Spleen (tissue), 11 donors: ENCODE results near the gene FIZ1. TPM values are rescaled to one million over a fixed set of nuclear protein-coding genes. Genes with fewer than 3 reads are reported as not detected.

Experiments used
- DNase-seq: peaks from one replicate; pipeline ENCODE4 v3.0.0-alpha.2; 2020
- H3K27ac ChIP-seq, 8 donors: fragments of 200-600 bp; sonication (generic) in 7 of 8; 1 replicate in 4 of 8; 2 replicates in 4 of 8; pipeline versions ENCODE4 v1.5.0 to v1.8.0; 2016 to 2021; ENCODE audit warnings: inconsistent platforms in 4 of 8, mild to moderate bottlenecking in 4 of 8, moderate library complexity in 1 of 8
- H3K27me3 ChIP-seq, 7 donors: fragments of 200-600 bp; sonication (generic) in 6 of 7; replicated peaks in 1 of 7; 1 replicate in 4 of 7; 2 replicates in 3 of 7; pipeline versions ENCODE4 v1.5.0 to v1.8.0; 2016 to 2021; ENCODE audit warnings: inconsistent platforms in 3 of 7, mild to moderate bottlenecking in 1 of 7
- H3K36me3 ChIP-seq, 6 donors: fragments of 200-600 bp; sonication (generic) in 5 of 6; 1 replicate in 4 of 6; 2 replicates in 2 of 6; pipeline versions ENCODE4 v1.5.0 to v1.8.0; 2016 to 2021; ENCODE audit warnings: inconsistent platforms in 2 of 6
- H3K4me1 ChIP-seq, 6 donors: fragments of 200-600 bp; sonication (generic) in 5 of 6; 1 replicate in 3 of 6; 2 replicates in 3 of 6; pipeline versions ENCODE4 v1.5.0 to v1.8.0; 2016 to 2021; ENCODE audit warnings: inconsistent platforms in 3 of 6
- H3K4me3 ChIP-seq, 8 donors: fragments of 200-600 bp; sonication (generic) in 7 of 8; 1 replicate in 4 of 8; 2 replicates in 4 of 8; pipeline versions ENCODE4 v1.5.0 to v1.8.0; 2016 to 2021; ENCODE audit warnings: inconsistent platforms in 4 of 8, mild to moderate bottlenecking in 4 of 8, moderate library complexity in 2 of 8
- H3K9me3 ChIP-seq, 8 donors: fragments of 200-600 bp; sonication (generic) in 7 of 8; 1 replicate in 4 of 8; 2 replicates in 4 of 8; pipeline versions ENCODE4 v1.5.0 to v1.8.0; 2016 to 2021; ENCODE audit warnings: inconsistent platforms in 4 of 8
- CTCF ChIP-seq, 11 experiments: fragments of 200-600 bp in 7 of 11; fragments of 450-650 bp in 4 of 11; sonication (generic) in 4 of 11; IDR thresholded peaks in 8 of 11; conservative IDR thresholded peaks in 3 of 11; 1 replicate in 7 of 11; 2 replicates in 4 of 11; pipeline versions ENCODE4 v1.4.0 to v1.8.0; 2016 to 2021; ENCODE audit warnings: antibody characterized with exemption in 11 of 11, inconsistent platforms in 4 of 11, mild to moderate bottlenecking in 1 of 11
- POLR2A ChIP-seq, 3 donors: fragments of 450-650 bp; IDR thresholded peaks; one replicate each; pipeline ENCODE4 v1.5.1; 2017; ENCODE audit warnings: antibody characterized with exemption in 3 of 3, mild to moderate bottlenecking in 1 of 3
- POLR2AphosphoS5 ChIP-seq, 3 donors: sonication (generic); formaldehyde crosslinking; IDR thresholded peaks; one replicate each; pipeline ENCODE4 v1.5.1; 2017; ENCODE audit warnings: antibody characterized with exemption in 3 of 3
- WGBS, 5 donors: extraction: QIAGEN DNeasy Blood & Tissue Kit in 3 of 5; methylation state at CpG; one replicate each; pipeline versions ENCODE4 v1.1.5 to v1.1.7; 2013 to 2018; 5-methylcytosine and 5-hydroxymethylcytosine counted together
- intact Hi-C: fragments of 100-400 bp; cut with DNase I; formaldehyde crosslinking; loops from one replicate; pipeline ENCODE4 v1.15.0; 2023; ENCODE audit warnings: low total_unique reads
- polyA plus RNA-seq, 3 donors: library from polyadenylated mRNA; stranded (reverse); fragments of 200-250 nt; gene quantifications; one replicate each; pipeline ENCODE4 v1.2.1, GENCODE V29; 2013
- total RNA-seq, 7 donors: library from RNA; depleted of rRNA in 3 of 7; stranded (reverse); fragments of >200 nt in 3 of 7; fragmentation: NEBNext Ultra II Directional in 4 of 7; extraction: Animal tissue kit (Norgen Biotek cat#: 25700) in 4 of 7; gene quantifications; one replicate each; pipeline versions ENCODE4 v1.1.0 to v1.2.1, GENCODE V29; 2016 to 2021
- donor health status: healthy with polysubstance abuse.
- donor health status: DM: no; HTN: no; CAD: no; lungs with moderate emphysema.
- donor health status: DM: no; HTN: no; CAD: no.
- donor health status: Bipolar disorder and iron deficiency.
- donor health status: healthy.
- donor health status: DM: no; HTN: no; CAD: no.
- donor health status: DM: yes; HTN: yes; CAD: no.

FIZ1 gene
- total and polyA plus RNA-seq, 10 donors, result 5.1 to 17.3 (median 10.9) TPM

GRCh38 chr19:55616395-55616875 lies 17.1 kb upstream of the FIZ1 start:
- peak overlapping the region in 4 of 8 donors; percentile 36 to 95 (median 84) for H3K27ac ChIP-seq
- peaks cover 0 to 65% (median 38%) of the 10 kb centered on the region in 6 donors for H3K36me3 ChIP-seq
- H3K4me1 ChIP-seq, result peaks cover 13 to 88% (median 31%) of the 10 kb centered on the region in 6 donors
- no peak for DNase-seq
- no peaks in the 10 kb centered on the region for H3K9me3 ChIP-seq
- whole genome bisulfite sequencing, 5 donors, result 95 to 98% (median 97%) methylated on average over 28 to 38 of the region's 38 CpGs
- TF ChIP-seq POLR2A (IDR thresholded peaks at IDR 0.05) (no peak), CTCF (IDR thresholded peaks at IDR 0.05 in 8 of 11, conservative IDR thresholded peaks at IDR 0.05 in 3 of 11) (no peak), POLR2AphosphoS5 (IDR thresholded peaks at IDR 0.05) (peak in 1 of 3 donors; percentile 46)
- H3K27me3 ChIP-seq, result no peaks in the 10 kb centered on the region
- intact Hi-C loops, result no loop called here
- H3K4me3 ChIP-seq, result no peak overlapping the region

DNA sequence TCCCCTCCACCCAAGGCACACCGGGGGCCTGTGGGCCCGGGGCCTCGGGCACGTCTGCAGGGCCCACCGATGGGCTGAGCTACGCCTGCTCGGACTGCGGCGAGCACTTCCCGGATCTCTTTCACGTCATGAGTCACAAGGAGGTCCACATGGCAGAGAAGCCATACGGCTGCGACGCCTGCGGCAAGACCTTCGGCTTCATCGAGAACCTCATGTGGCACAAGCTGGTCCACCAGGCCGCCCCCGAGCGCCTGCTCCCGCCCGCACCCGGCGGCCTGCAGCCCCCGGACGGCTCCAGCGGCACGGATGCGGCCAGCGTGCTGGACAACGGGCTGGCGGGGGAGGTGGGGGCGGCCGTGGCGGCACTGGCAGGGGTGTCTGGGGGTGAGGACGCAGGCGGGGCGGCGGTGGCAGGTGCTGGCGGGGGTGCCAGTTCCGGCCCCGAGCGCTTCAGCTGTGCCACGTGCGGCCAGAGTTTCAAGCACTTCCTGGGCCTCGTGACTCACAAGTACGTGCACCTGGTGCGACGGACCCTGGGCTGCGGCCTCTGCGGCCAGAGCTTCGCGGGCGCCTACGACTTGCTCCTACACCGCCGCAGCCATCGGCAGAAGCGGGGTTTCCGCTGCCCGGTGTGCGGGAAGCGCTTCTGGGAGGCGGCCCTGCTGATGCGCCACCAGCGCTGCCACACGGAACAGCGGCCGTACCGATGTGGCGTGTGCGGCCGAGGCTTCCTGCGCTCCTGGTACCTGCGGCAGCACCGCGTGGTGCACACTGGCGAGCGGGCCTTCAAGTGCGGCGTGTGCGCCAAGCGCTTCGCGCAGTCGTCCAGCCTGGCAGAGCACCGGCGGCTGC lies 16.5 kb upstream of the FIZ1 start:
- Histone ChIP-seq H3K4me1 (peaks cover 19 to 88% (median 32%) of the 10 kb centered on the region in 6 donors), H3K27me3 (no peaks in the 10 kb centered on the region), H3K27ac (peak overlapping the region in 3 of 8 donors; percentile 48 to 95 (median 82)), H3K9me3 (no peaks in the 10 kb centered on the region), H3K4me3 (no peak overlapping the region), H3K36me3 (peaks cover 0 to 62% (median 38%) of the 10 kb centered on the region in 6 donors)
- intact Hi-C loops, result no loop called here
- 96 to 98% (median 96%) methylated on average over 62 to 88 of the region's 88 CpGs for WGBS, 5 donors
- peak in 1 of 3 donors; percentile 0 for TF ChIP-seq POLR2AphosphoS5 (IDR thresholded peaks at IDR 0.05)
- no peak for TF ChIP-seq CTCF (IDR thresholded peaks at IDR 0.05 in 8 of 11, conservative IDR thresholded peaks at IDR 0.05 in 3 of 11)
- no peak for DNase-seq

GRCh38 chr19:55614711-55615542 lies 15.6 kb upstream of the FIZ1 start:
- H3K4me1 ChIP-seq, result peaks cover 20 to 87% (median 31%) of the 10 kb centered on the region in 6 donors
- intact Hi-C loops, result no loop called here
- 91 to 93% (median 91%) methylated on average over 63 to 98 of the region's 98 CpGs for WGBS, 5 donors
- H3K36me3 ChIP-seq, result peaks cover 0 to 65% (median 41%) of the 10 kb centered on the region in 6 donors
- DNase-seq, result no peak
- H3K27me3 ChIP-seq, result no peaks in the 10 kb centered on the region
- peak overlapping the region in 4 of 8 donors; percentile 48 to 73 (median 60) for H3K27ac ChIP-seq
- peak overlapping the region in 1 of 8 donors; percentile 9 for H3K4me3 ChIP-seq
- TF ChIP-seq CTCF (IDR thresholded peaks at IDR 0.05 in 8 of 11, conservative IDR thresholded peaks at IDR 0.05 in 3 of 11) (no peak), POLR2AphosphoS5 (IDR thresholded peaks at IDR 0.05) (peak in 1 of 3 donors; percentile 56)
- H3K9me3 ChIP-seq, result no peaks in the 10 kb centered on the region
